Activated CD8-positive, alpha-beta memory T cell treated with anti-CD3 and anti-CD28 coated beads for 48 hours (primary cell): ENCODE data around the gene FAM240B.

Source experiments
- DNase-seq, 3 experiments: peaks; one replicate each; pipeline ENCODE4 v3.0.0-alpha.2; 2020; ENCODE audit warnings: low read depth in 2 of 3, low spot score in 2 of 3

Gene FAM240B

DNA sequence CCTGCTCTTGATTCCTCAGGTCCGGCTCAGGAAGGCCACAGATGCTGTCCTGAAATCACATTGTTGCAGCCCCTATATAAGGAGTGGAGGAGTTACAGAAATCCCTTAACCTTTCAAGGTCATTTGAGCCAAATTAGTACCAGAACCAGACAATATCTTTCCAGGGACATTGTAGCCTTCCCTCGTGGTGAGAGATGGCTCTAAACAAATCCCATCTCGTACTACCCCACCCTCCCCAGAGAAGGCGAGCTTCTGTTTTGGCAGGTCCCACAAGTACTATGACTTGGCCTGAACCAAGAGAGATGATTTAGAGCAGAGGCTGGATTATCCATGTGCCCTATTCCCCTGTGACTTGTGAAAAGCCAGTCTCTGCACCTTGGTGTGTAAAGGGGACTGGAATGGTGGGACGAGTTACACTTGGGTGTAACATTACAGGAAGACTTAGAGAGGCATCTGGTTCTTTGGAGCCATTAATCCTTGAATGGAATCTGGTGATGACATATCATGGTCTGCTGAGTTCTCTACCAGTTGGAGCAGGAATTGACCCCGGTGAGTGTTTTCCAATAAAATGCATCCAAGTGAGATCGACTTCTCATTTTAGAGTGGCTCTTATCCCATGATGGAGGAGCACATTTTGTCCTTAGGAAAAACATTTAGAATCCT, at the start of gene FAM240B:
TSS of gene FAM240B (minus strand) at position 51 of the 663 bp plus-strand sequence. CDS start 16,134 bp downstream, outside the sequence.
- DNase-seq, result no peak

DNA sequence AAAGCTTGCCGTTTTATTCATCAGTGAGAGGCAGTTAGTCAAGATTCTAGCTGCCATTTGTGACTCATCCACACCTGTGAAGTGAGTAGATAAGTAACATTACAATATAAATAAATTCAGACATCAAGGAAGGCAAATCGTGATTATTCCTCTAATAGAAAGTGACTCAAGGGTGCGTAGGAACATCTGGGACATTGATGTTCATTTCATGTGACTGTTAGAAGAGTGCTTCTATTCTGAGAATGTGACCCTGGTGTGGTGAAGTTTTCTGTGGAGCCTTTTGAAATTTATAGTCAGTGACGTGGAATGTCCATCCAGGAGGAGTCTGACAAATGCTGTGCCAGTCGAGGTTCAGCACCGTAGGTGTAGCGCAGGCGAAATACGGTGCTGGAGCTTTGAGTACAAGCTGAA, 48.4 kb upstream of the FAM240B start:
- no peak for DNase-seq

DNA sequence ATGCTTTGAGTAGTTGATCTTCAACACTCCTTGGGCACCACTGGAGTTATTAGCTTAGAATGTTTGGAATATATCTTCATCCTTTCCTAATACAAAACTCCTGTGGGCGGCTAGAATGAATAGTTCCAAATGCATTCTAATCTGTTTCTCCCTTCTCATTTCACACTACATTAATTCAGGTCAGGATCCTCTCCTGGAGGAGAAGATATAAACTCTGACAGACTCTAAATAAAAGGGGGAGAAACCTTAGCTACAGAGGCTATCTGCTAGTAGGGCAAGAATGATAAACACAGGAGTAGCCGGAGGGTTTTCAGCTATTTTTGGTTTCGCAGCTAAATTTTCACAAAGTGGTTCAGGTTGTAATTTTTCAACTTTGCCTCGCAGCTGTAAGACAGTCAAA, 45.2 kb upstream of the FAM240B start:
- DNase-seq, result no peak

DNA sequence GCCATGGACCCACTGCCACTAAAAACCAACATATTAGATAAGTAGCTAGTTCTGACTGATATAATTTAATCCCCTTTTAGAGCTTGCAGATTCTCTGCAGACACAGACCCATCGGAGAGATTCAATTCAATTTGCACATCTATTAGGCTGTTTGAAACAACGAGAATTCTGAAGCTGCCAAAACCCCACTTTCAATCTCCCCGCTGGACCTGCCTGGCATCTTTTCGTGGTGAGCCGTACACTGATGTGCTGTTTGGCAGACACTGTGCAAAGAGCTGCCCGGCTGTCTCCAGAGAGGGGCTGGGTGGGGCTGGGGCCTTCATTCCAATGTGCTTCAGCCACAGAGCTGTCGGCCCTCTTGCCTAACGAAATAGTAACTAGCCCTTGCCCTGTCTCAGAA, 42.1 kb upstream of the FAM240B start:
- no peak for DNase-seq

GRCh38 chr9:38761339-38761738, 41.4 kb upstream of the FAM240B start:
- DNase-seq, result no peak

DNA sequence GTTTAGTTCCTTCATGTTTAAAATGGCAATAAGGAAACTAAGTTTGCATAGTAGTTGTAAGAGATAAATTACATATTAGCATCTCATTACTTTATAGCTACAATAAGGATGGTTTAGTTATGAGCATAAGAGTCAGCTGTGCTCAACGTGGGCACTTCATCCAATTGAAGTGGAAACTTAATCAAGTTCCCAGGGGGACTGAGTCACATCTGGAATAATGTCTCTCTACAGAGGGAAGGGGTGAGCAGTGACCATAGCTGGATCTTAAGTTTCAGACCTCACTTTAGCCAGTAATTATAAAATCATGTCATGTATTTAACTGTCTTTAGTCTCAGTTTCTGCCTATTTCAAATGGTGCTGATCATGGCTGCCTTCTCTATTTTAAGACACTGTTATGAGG, 36.8 kb upstream of the FAM240B start:
- DNase-seq, result no peak

- no peak for DNase-seq
Measured at GRCh38 chr9:38747941-38748340, 28.0 kb upstream of the FAM240B start.

GRCh38 chr9:38747067-38747466, 27.1 kb upstream of the FAM240B start:
- DNase-seq, result no peak

- no peak for DNase-seq
Measured at GRCh38 chr9:38746303-38746702, 26.4 kb upstream of the FAM240B start.

DNA sequence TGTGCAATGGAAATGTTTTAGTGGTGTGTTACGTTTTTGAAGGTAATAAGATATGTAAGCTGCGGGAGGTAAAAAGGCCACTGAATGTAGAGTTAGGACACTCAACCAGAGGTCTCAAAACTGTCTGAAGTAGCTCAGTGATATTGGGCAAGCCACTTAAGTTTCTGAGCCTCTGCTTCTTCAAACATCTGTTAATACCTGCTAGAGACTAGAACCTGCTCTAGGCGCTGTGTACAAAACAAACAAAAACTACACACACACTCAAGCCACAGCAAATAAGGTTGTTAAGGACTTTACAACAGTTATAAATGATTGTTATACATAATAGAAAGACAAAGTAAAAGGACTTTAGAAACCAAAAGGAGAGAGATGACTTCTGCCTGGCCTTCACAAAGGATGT, 24.6 kb upstream of the FAM240B start:
- no peak for DNase-seq

GRCh38 chr9:38737246-38737645, 17.3 kb upstream of the FAM240B start:
- DNase-seq, result no peak

- DNase-seq, result no peak
Measured at GRCh38 chr9:38734831-38735230, 14.9 kb upstream of the FAM240B start.

GRCh38 chr9:38733503-38733902, 13.6 kb upstream of the FAM240B start:
- no peak for DNase-seq

- no peak for DNase-seq
Measured at GRCh38 chr9:38732885-38733284, 13.0 kb upstream of the FAM240B start.

- no peak for DNase-seq
Measured at GRCh38 chr9:38727497-38728001, 7.6 kb upstream of the FAM240B start.

- no peak for DNase-seq
Measured at GRCh38 chr9:38724754-38725153, 4.8 kb upstream of the FAM240B start.

- DNase-seq, result no peak
Measured at GRCh38 chr9:38718148-38718547, 1.8 kb downstream of the FAM240B start.

- DNase-seq, result no peak
Measured at GRCh38 chr9:38715684-38716083, 4.2 kb downstream of the FAM240B start.

DNA sequence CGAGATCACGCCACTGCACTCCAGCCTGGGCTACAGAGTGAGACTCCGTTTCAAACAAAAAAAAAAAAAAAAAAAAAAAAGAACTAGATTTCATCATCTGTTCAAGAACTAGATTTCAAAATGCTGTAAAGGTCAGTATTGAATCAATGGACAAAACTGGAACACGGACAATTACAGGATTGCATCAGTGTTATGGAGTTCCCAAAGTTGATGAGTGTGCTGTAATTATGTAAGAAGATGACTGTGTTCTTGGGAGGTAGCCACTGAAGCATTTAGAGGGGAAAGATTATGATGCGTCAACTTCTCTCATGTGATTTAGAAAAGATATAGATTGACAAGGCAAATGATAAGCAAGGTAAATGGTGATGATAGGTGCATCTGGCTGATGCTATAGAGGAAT, 6.5 kb downstream of the FAM240B start:
- DNase-seq, result no peak

- no peak for DNase-seq
Measured at GRCh38 chr9:38708759-38709158, 11.2 kb downstream of the FAM240B start.

DNA sequence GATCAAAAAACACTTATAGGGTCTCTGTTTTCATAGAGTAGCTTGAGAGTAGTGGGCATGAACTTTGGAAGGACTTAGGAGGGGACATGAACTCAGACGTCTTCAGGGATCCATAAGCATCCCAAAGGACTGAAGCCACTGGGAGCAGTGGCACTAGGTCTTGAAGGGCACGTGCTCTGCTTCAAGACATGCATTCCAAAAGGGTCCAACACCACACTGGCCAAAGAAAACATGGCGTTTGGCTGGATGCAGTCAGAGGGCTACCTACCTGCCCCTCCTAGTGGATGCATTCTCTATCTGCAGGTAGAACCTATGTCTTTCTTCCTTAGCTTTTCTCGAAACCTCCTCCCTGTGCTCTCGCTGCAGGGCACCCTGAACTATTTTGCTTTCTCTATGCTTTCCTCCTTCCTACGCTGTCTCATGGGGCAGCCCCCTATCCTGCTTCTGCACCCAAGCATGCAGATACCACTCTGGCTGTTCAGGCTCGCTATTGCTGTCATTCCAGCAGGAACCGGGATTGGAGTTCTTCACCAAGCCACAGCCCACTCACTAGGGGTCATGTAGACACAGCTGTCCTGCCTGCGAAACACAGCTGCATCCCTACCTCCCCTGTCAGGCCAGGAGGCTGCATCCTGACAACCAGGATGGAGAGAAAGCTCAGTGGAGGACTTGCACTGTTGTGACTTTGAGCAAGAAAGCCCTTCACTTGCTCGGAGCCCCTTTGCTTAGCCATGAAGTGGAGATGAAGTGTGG, 11.9 kb downstream of the FAM240B start:
- DNase-seq, result no peak

GRCh38 chr9:38706493-38706892, 13.4 kb downstream of the FAM240B start:
- no peak for DNase-seq

GRCh38 chr9:38705917-38706316, 14.0 kb downstream of the FAM240B start:
- no peak for DNase-seq
